Fibroblast of lung (primary cell): ENCODE results near the gene PSME3IP1. TPM values are rescaled to one million over a fixed set of nuclear protein-coding genes. Genes with fewer than 3 reads are reported as not detected.

Experiments
- DNase-seq, 2 donors: peaks; one replicate each; pipeline versions ENCODE4 v3.0.0 to v3.0.0-alpha.2; 2010; ENCODE audit warnings: low read depth in 2 of 2
- H2AFZ ChIP-seq: 2 replicates; pipeline ENCODE4 v1.5.1; 2012; ENCODE audit warnings: low read length, control low read depth, inconsistent platforms
- H3K27ac ChIP-seq: 2 replicates; pipeline ENCODE4 v1.5.1; 2011; ENCODE audit warnings: low read length, control low read depth; ENCODE audit not compliant: insufficient read depth
- H3K27me3 ChIP-seq: 2 replicates; pipeline ENCODE4 v1.5.1; 2011; ENCODE audit warnings: mild to moderate bottlenecking, low read length; ENCODE audit not compliant: control insufficient read depth, insufficient read depth
- H3K36me3 ChIP-seq: 2 replicates; pipeline ENCODE4 v1.5.1; 2011; ENCODE audit warnings: low read length; ENCODE audit not compliant: control insufficient read depth, insufficient read depth
- H3K4me1 ChIP-seq: 2 replicates; pipeline ENCODE4 v1.5.1; 2011; ENCODE audit warnings: low read length; ENCODE audit not compliant: control insufficient read depth, insufficient read depth; ENCODE audit errors: extremely low read depth
- H3K4me2 ChIP-seq: 2 replicates; pipeline ENCODE4 v1.5.1; 2011; ENCODE audit warnings: low read length, control low read depth; ENCODE audit not compliant: insufficient read depth; ENCODE audit errors: extremely low read depth
- H3K4me3 ChIP-seq, 4 experiments: fragments of 200-600 bp in 1 of 4; sonication (generic) in 1 of 4; replicated peaks in 1 of 4; 2 replicates each; pipeline ENCODE4 v1.5.1; 2011 to 2016; ENCODE audit warnings: low read length in 4 of 4, low read depth in 3 of 4, mild to moderate bottlenecking in 3 of 4, control low read depth in 2 of 4, inconsistent platforms in 1 of 4, mixed read lengths in 1 of 4; ENCODE audit not compliant: insufficient read depth in 1 of 4; ENCODE audit errors: control extremely low read depth in 1 of 4
- H3K79me2 ChIP-seq: 2 replicates; pipeline ENCODE4 v1.5.1; 2012; ENCODE audit warnings: mild to moderate bottlenecking, low read length, inconsistent platforms; ENCODE audit not compliant: control insufficient read depth, insufficient read depth
- H3K9ac ChIP-seq: 2 replicates; pipeline ENCODE4 v1.5.1; 2011; ENCODE audit warnings: mild to moderate bottlenecking, low read length, control low read depth; ENCODE audit not compliant: insufficient read depth
- H3K9me3 ChIP-seq: 2 replicates; pipeline ENCODE4 v1.5.1; 2012; ENCODE audit warnings: low read depth, low read length; ENCODE audit not compliant: control insufficient read depth, insufficient read depth
- H4K20me1 ChIP-seq: 2 replicates; pipeline ENCODE4 v1.5.1; 2011; ENCODE audit warnings: low read length; ENCODE audit not compliant: control insufficient read depth, insufficient read depth; ENCODE audit errors: extremely low read depth
- EZH2 ChIP-seq: IDR thresholded peaks from 2 replicates; pipeline ENCODE4 v1.5.1; 2012; ENCODE audit warnings: low read length, control low read depth, mild to moderate bottlenecking; ENCODE audit errors: missing control alignments
- polyA plus RNA-seq, 2 donors: library from polyadenylated mRNA; depleted of rRNA in 1 of 2; stranded (reverse) in 1 of 2; unstranded in 1 of 2; fragments of >200 nt; gene quantifications; 2 replicates each; pipeline ENCODE4 v1.2.1, GENCODE V29; 2011 to 2012; ENCODE audit warnings: missing spikeins in 1 of 2
- total RNA-seq: library from RNA; depleted of rRNA; stranded (reverse); fragments of >200 nt; gene quantifications from 2 replicates; pipeline ENCODE4 v1.2.1, GENCODE V29; 2014
- TF ChIP-seq, protein P1 (sequence below), 2 donors: IDR thresholded peaks in 1 of 2; conservative IDR thresholded peaks in 1 of 2; 1 replicate in 1 of 2; 2 replicates in 1 of 2; pipeline ENCODE4 v1.5.1; 2011 to 2012; ENCODE audit warnings: low read length in 2 of 2, control low read depth in 1 of 2, inconsistent platforms in 1 of 2, low read depth in 1 of 2, mild to moderate bottlenecking in 1 of 2

Gene PSME3IP1
- total and polyA plus RNA-seq, 2 donors (not counting 1 experiment from before 2014, with no cell fraction given) = 55.5 to 64.6 TPM

DNA sequence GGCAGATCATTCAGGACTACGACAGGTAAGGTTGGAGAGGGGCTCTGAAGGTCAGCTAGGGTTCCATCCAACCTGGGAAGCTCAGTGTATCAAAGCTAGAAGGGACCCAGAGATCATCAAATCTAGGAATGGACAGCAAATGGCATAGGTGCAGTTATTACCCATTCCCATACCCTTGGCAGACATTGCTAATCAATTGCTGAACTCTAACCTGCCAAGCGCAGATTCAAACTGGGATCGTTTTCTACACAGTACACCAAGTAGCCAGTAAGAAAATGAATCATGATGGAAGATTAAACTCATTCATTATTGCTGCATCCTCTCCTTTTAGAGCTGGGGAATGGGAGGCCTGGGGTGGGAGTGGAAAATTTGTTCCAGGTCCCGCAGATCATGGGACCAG is 59.9 kb downstream of the PSME3IP1 start:
- no peak for DNase-seq
- no peak overlapping the region for H3K4me3 ChIP-seq
- no peak overlapping the region for H3K27ac ChIP-seq
- no peak for TF ChIP-seq EZH2
- TF ChIP-seq, protein P1, sequence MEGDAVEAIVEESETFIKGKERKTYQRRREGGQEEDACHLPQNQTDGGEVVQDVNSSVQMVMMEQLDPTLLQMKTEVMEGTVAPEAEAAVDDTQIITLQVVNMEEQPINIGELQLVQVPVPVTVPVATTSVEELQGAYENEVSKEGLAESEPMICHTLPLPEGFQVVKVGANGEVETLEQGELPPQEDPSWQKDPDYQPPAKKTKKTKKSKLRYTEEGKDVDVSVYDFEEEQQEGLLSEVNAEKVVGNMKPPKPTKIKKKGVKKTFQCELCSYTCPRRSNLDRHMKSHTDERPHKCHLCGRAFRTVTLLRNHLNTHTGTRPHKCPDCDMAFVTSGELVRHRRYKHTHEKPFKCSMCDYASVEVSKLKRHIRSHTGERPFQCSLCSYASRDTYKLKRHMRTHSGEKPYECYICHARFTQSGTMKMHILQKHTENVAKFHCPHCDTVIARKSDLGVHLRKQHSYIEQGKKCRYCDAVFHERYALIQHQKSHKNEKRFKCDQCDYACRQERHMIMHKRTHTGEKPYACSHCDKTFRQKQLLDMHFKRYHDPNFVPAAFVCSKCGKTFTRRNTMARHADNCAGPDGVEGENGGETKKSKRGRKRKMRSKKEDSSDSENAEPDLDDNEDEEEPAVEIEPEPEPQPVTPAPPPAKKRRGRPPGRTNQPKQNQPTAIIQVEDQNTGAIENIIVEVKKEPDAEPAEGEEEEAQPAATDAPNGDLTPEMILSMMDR (conservative IDR thresholded peaks at IDR 0.05 in 1 of 2, IDR thresholded peaks at IDR 0.05 in 1 of 2; ENCODE audit: low read depth in 1 of 2, low read length in 2 of 2) = no peak
- no peaks in the 10 kb centered on the region for H3K9me3 ChIP-seq
- H3K79me2 ChIP-seq = no peaks in the 10 kb centered on the region
- no peak overlapping the region for H3K4me2 ChIP-seq
- no peaks in the 10 kb centered on the region for H3K27me3 ChIP-seq
- no peaks in the 10 kb centered on the region for H4K20me1 ChIP-seq
- no peaks in the 10 kb centered on the region for H3K4me1 ChIP-seq
- H3K9ac ChIP-seq = no peak overlapping the region
- H3K36me3 ChIP-seq = peaks cover 1% of the 10 kb centered on the region
- H2AFZ ChIP-seq = no peak overlapping the region

DNA sequence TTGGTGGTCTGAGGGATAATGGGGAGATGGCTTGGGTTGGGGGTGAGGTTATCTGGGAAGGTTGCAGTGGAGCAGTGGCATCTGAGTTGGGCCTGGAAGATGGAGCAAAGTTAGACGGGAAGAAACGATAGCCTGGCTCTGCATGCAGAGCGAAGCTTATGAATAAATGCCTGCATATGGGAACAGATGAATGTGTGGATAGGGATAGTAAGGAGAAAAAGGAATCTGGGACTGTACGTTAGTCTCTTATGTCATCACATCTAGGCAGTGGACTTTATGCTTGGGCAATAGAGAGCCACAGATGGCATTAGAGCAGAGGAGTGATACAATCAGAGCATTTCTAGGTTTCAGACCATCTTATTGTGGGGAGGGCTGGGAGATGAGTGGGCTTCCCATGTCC is 60.5 kb downstream of the PSME3IP1 start:
- Histone ChIP-seq H3K4me1 (no peaks in the 10 kb centered on the region), H3K36me3 (peaks cover 3% of the 10 kb centered on the region), H2AFZ (no peak overlapping the region), H4K20me1 (no peaks in the 10 kb centered on the region), H3K79me2 (no peaks in the 10 kb centered on the region), H3K27ac (no peak overlapping the region), H3K27me3 (no peaks in the 10 kb centered on the region), H3K9ac (no peak overlapping the region), H3K9me3 (no peaks in the 10 kb centered on the region), H3K4me2 (no peak overlapping the region), H3K4me3 (no peak overlapping the region)
- no peak for TF ChIP-seq EZH2
- TF ChIP-seq, protein P1 (conservative IDR thresholded peaks at IDR 0.05 in 1 of 2, IDR thresholded peaks at IDR 0.05 in 1 of 2; ENCODE audit: low read depth in 1 of 2, low read length in 2 of 2) = no peak
- DNase-seq = no peak

DNA sequence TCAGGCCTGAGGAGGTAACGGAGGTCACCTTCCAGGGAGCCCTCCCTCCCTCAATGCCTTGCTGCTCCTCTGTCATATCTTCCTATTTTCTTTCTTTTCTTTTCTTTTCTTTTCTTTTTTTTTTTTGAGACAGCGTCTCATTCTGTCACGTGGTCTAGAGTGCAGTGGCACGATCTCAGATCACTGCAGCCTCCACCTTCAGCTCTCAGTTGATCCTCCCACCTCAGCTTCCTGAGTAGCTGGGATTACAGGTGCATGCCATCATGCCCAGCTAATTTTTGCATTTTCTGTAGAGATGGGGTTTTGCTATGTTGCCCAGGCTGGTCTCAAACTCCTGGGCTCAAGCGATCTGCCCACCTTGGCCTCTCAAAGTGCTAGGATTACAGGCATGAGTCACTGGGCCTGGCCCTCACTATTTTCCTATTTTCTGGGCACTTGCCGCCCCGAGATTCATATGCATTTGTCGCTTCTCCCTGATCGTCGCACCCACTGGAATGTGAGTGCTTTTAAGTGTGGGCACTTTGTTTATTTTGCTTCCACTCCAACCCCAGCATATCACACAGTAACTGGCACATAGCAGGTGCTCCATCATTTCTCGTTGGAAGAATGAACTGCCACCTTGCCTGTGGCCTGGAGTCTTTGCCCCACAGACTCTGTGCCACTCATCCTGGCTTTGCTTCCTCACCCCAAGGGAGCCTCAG is 61.7 kb downstream of the PSME3IP1 start:
- no peak for DNase-seq

More for the DNA sequence above, 61.7 kb downstream of the PSME3IP1 start:
- Histone ChIP-seq H3K27me3 (no peaks in the 10 kb centered on the region), H3K27ac (no peak overlapping the region), H3K36me3 (peaks cover 3% of the 10 kb centered on the region), H3K9me3 (no peaks in the 10 kb centered on the region), H2AFZ (no peak overlapping the region), H3K9ac (no peak overlapping the region), H3K4me1 (no peaks in the 10 kb centered on the region), H3K4me3 (no peak overlapping the region), H4K20me1 (no peaks in the 10 kb centered on the region), H3K4me2 (no peak overlapping the region), H3K79me2 (no peaks in the 10 kb centered on the region)
- TF ChIP-seq, protein P1 (conservative IDR thresholded peaks at IDR 0.05 in 1 of 2, IDR thresholded peaks at IDR 0.05 in 1 of 2; ENCODE audit: low read depth in 1 of 2, low read length in 2 of 2) = no peak
- TF ChIP-seq EZH2 = no peak
